Breast epithelium (tissue), 4 donors: ENCODE measurements around the gene HYAL3. TPM values are rescaled to one million over a fixed set of nuclear protein-coding genes. Genes with fewer than 3 reads are reported as not detected.

Experiments used
- DNase-seq, 2 donors: peaks; one replicate each; pipeline ENCODE4 v3.0.0-alpha.2; 2019; ENCODE audit warnings: low spot score in 2 of 2
- H3K27ac ChIP-seq, 2 donors: fragments of 200-600 bp; sonication (generic) in 1 of 2; one replicate each; pipeline ENCODE4 v1.5.1; 2016 to 2019; ENCODE audit warnings: mild to moderate bottlenecking in 1 of 2
- H3K27me3 ChIP-seq, 2 donors: fragments of 200-600 bp; sonication (generic) in 1 of 2; one replicate each; pipeline versions ENCODE4 v1.5.1 to v1.6.0; 2017 to 2019; ENCODE audit warnings: control low read depth in 1 of 2, mild to moderate bottlenecking in 1 of 2
- H3K36me3 ChIP-seq: fragments of 200-600 bp; one replicate; pipeline ENCODE4 v1.5.1; 2019
- H3K4me1 ChIP-seq, 2 donors: fragments of 200-600 bp; sonication (generic); one replicate each; pipeline ENCODE4 v1.5.1; 2016 to 2019; ENCODE audit warnings: control low read depth in 1 of 2
- H3K4me3 ChIP-seq, 3 donors: fragments of 200-600 bp; sonication (generic); 1 replicate in 2 of 3; 2 replicates in 1 of 3; pipeline ENCODE4 v1.5.1; 2016 to 2019; ENCODE audit warnings: mild to moderate bottlenecking in 3 of 3, moderate library complexity in 2 of 3
- H3K9me3 ChIP-seq, 2 donors: fragments of 200-600 bp; sonication (generic) in 1 of 2; one replicate each; pipeline ENCODE4 v1.5.1; 2016 to 2019; ENCODE audit warnings: control low read depth in 1 of 2
- CTCF ChIP-seq, 3 donors: fragments of 450-650 bp; IDR thresholded peaks; one replicate each; pipeline ENCODE4 v1.5.1; 2016 to 2017; ENCODE audit warnings: antibody characterized with exemption in 3 of 3, mild to moderate bottlenecking in 3 of 3, moderate library complexity in 3 of 3
- POLR2A ChIP-seq: fragments of 450-650 bp; IDR thresholded peaks from one replicate; pipeline ENCODE4 v1.6.1; 2016; ENCODE audit warnings: antibody characterized with exemption, mild to moderate bottlenecking, moderate library complexity
- POLR2AphosphoS5 ChIP-seq, 3 donors: sonication (generic); formaldehyde crosslinking; IDR thresholded peaks; one replicate each; pipeline ENCODE4 v1.6.1; 2017; ENCODE audit warnings: antibody characterized with exemption in 3 of 3
- intact Hi-C: fragments of 100-400 bp; cut with DNase I; formaldehyde crosslinking; loops from one replicate; pipeline ENCODE4 v1.15.1; 2023; ENCODE audit warnings: low total_unique reads
- total RNA-seq, 3 donors: library from RNA; depleted of rRNA; stranded (reverse); fragments of >200 nt; gene quantifications; one replicate each; pipeline ENCODE4 v1.1.0, GENCODE V29; 2016

The HYAL3 gene
- 1 to 10 TPM; 2.3 to 6.4 (median 2.7) TPM for total RNA-seq

- intact Hi-C loops: loop anchor here (5.0 kb wide), 2 partner anchors 867 to 1038 kb away; no protein-coding TSS in a partner anchor
- H3K4me3 ChIP-seq: peak within 1 kb of the TSS; percentile 62 to 92 (median 70)
- H3K9me3 ChIP-seq: no peaks in the 10 kb centered on the region
- no peaks in the 10 kb centered on the region for H3K27me3 ChIP-seq
- peak; percentile 99 for DNase-seq
- TF ChIP-seq CTCF (IDR thresholded peaks at IDR 0.05): peak; percentile 23 to 59 (median 56)
- peak; percentile 26 to 86 (median 69) for TF ChIP-seq POLR2AphosphoS5 (IDR thresholded peaks at IDR 0.05)
- peak; percentile 69 for TF ChIP-seq POLR2A
- peaks cover 5 to 11% of the 10 kb centered on the region in 2 donors for H3K4me1 ChIP-seq
- peak within 1 kb of the TSS; percentile 91 to 94 for H3K27ac ChIP-seq
- no peaks in the 10 kb centered on the region for H3K36me3 ChIP-seq
Observed at GRCh38 chr3:50298836-50299637, at the start of gene HYAL3, which contains the start of gene NAA80. Gene HYAL3 (minus strand): TSS chr3:50299405. CDS start chr3:50295602, 3,803 bp downstream. Gene NAA80 (minus strand): TSS chr3:50299405. CDS start chr3:50297463, 1,942 bp downstream.

GRCh38 chr3:50347187-50347813 is 48.1 kb upstream of the HYAL3 start:
- H3K9me3 ChIP-seq: no peaks in the 10 kb centered on the region
- no peaks in the 10 kb centered on the region for H3K27me3 ChIP-seq
- H3K36me3 ChIP-seq: no peaks in the 10 kb centered on the region
- peaks cover 11 to 13% of the 10 kb centered on the region in 2 donors for H3K4me1 ChIP-seq
- H3K27ac ChIP-seq: peak overlapping the region in 1 of 2 donors; percentile 32
- no peak for TF ChIP-seq POLR2AphosphoS5 (IDR thresholded peaks at IDR 0.05)
- no peak for TF ChIP-seq POLR2A
- peak in 2 of 3 donors; percentile 31 to 61 for TF ChIP-seq CTCF (IDR thresholded peaks at IDR 0.05)
- intact Hi-C loops: no loop called here
- DNase-seq: peak in 1 of 2 donors; percentile 58
- no peak overlapping the region for H3K4me3 ChIP-seq

- intact Hi-C loops: no loop called here
- TF ChIP-seq POLR2AphosphoS5 (IDR thresholded peaks at IDR 0.05) (no peak), POLR2A (no peak), CTCF (IDR thresholded peaks at IDR 0.05) (no peak)
- H3K9me3 ChIP-seq: no peaks in the 10 kb centered on the region
- peak within 1 kb of the TSS in 1 of 2 donors; percentile 25 for H3K27ac ChIP-seq
- DNase-seq: peak; percentile 60 to 74
- no peaks in the 10 kb centered on the region for H3K27me3 ChIP-seq
- H3K4me1 ChIP-seq: peaks cover 11 to 12% of the 10 kb centered on the region in 2 donors
- peak within 1 kb of the TSS; percentile 32 to 67 (median 51) for H3K4me3 ChIP-seq
- no peaks in the 10 kb centered on the region for H3K36me3 ChIP-seq
Observed at GRCh38 chr3:50345586-50346234, 46.5 kb upstream of the HYAL3 start, which contains the start of gene ZMYND10. Gene ZMYND10 (minus strand): TSS chr3:50345732. CDS start chr3:50345579, 153 bp downstream.

- Histone ChIP-seq H3K4me1 (peaks cover 11 to 17% of the 10 kb centered on the region in 2 donors), H3K27ac (no peak overlapping the region), H3K36me3 (no peaks in the 10 kb centered on the region), H3K27me3 (no peaks in the 10 kb centered on the region), H3K9me3 (no peaks in the 10 kb centered on the region), H3K4me3 (peak overlapping the region in 2 of 3 donors; percentile 51 to 67)
- no peak for TF ChIP-seq POLR2A
- TF ChIP-seq POLR2AphosphoS5 (IDR thresholded peaks at IDR 0.05): no peak
- no peak for TF ChIP-seq CTCF (IDR thresholded peaks at IDR 0.05)
- DNase-seq: no peak
- intact Hi-C loops: no loop called here
Observed at GRCh38 chr3:50345008-50345407, 45.8 kb upstream of the HYAL3 start.
